ENCODE measurements around the gene ACTN1. TPM values are rescaled to one million over a fixed set of nuclear protein-coding genes. Genes with fewer than 3 reads are reported as not detected.
A peak's percentile ranks its signal among the peaks of the same experiment; 100 is the strongest.

Gene ACTN1
- polyA plus RNA-seq, 10 donors = 37.5 to 58.3 (median 46.4) TPM

GRCh38 chr14:68840454-68840853 lies 138.6 kb downstream of the ACTN1 start:
- DNase-seq = no peak

DNA sequence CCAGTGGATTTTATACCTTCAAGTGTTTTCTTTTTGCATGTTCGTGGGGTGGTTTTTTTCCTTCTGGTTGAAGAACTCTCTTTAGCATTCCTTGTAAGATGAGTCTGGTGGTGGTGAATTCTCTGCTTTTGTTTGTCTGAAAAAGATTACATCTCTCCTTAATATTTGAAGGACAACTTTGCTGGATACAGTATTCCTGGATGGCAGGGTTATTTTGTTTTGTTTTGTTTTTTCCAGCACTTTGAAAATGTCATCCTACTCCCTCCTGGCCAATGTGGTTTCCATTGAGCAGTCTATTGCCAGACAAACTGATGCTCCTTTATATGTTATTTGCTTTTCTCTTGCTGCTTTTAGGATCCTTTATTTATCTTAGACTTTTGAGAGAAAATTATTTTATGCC lies 143.0 kb downstream of the ACTN1 start:
- DNase-seq = no peak

DNA sequence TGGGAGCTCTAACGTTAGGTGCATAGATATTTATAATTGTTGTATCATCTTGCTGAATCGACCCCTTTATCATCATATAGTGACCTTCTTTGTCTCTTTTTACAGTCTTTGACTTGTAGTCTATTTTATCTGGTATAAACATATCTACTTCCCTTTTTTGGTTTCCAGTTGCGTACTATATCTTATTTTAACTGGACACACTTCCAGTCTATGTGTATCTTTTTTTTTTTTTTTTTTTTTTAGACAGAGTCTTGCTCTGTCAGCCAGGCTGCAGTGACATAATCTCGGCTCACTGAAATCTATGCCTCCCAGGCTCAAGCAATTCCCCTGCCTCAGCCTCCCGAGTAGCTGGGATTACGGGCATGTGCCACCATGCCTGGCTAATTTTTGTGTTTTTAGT lies 144.3 kb downstream of the ACTN1 start:
- DNase-seq = no peak

- no peak for DNase-seq
Measured at GRCh38 chr14:68828698-68829097, 150.4 kb downstream of the ACTN1 start.

DNA sequence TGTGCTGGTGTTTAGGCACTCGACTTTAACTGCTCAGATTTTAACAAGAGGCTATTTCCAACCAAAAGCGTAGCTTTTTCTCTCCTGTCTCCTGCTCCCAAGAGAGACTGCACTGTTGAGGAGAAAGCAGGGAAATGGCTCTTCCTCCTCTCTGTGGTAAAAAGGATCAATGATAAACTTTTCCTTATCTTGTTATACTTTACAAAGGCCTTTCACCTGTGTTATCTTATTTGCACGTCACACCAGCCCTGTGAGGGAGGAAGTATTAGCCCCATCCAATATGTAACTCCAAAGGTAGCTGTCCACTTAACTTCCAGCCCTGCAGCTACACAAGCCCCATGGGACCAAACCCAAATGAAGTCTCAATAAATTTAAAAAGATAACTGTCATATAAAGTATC lies 153.4 kb downstream of the ACTN1 start:
- DNase-seq = no peak

DNA sequence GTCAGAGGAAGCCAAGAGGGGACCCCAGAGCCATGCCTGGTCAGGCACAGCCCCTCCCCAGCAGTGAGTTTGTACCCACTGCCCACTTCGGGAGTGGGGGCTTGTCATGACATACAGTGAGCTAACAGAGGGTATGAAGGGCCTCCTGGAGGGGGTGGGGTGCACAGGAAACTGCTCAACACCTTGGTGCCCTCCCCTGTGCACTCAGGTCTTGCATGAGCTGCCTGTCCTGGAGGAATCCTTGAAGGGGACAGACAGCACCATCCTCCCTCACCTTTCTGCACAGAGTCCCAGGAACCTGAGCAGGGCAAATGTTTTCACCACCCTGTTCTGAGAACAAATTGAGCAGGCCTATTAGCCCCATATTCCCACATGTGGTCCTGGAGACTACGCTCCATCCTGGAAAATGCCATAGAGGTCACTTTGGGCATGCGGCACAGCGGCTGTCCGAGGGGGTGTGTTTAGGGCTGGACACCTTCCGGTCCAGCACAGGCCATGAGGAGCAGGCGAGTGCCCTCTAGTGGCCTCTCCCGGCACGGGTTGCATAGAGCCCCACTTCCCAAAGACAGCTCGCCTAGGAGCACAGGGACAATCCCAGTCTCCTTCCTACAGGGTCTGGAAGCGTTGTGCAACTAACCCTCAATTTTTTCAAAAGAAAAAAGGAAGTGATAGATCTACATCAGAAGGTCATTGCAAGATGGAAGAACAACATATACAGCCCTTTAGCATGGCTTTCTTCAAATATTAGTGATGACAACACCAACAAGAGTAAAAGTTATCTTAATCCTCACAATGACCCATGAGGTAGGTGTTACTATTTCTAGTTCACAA lies 154.4 kb downstream of the ACTN1 start:
- peak in 2 of 3 donors; percentile 65 to 82 for DNase-seq

- DNase-seq = peak in 1 of 3 donors; percentile 12
Measured at GRCh38 chr14:68824207-68824516, 154.9 kb downstream of the ACTN1 start.

Other genes with a start within 250 kb of the ACTN1 start
- gene ZFP36L1, start 186.2 kb downstream of the ACTN1 start, polyA plus RNA-seq (ENCODE audit: insufficient read length in 10 of 10) = 100 to 1,000 TPM; 149 to 235 (median 191) TPM
- 10 to 100 TPM; 35.6 to 47.0 (median 39.6) TPM for gene DCAF5, start 173.8 kb upstream of the ACTN1 start, polyA plus RNA-seq (ENCODE audit: insufficient read length in 10 of 10)
- 10 to 100 TPM; 12.6 to 20.6 (median 15.9) TPM for gene EXD2, start 212.2 kb upstream of the ACTN1 start, polyA plus RNA-seq (ENCODE audit: insufficient read length in 10 of 10)